ENCODE results near the gene CNIH3. TPM values are rescaled to one million over a fixed set of nuclear protein-coding genes. Genes with fewer than 3 reads are reported as not detected.

CNIH3 gene
- total and polyA plus RNA-seq, 2 of the 4 experiments (the other 2 are of a cell fraction): 2.0 to 2.9 TPM

- no peak overlapping the region for H3K9ac ChIP-seq (ENCODE audit: low read depth, low read length)
- H4K91ac ChIP-seq (ENCODE audit: insufficient read depth, low read depth, low read length): no peak overlapping the region
- WGBS, 2 experiments (ENCODE audit: extremely low coverage in 2 of 2, insufficient read length in 1 of 2): no CpG with 5 or more reads among the region's 1 CpG
- H3K56ac ChIP-seq (ENCODE audit: extremely low read depth, insufficient read depth, low read length): no peak overlapping the region
- DNase-seq (peak; percentile 91), ATAC-seq (ENCODE audit: low read depth) (peak; percentile 84)
- no peak overlapping the region for H2AK5ac ChIP-seq (ENCODE audit: low read depth, low read length)
- H2BK20ac ChIP-seq (ENCODE audit: low read depth, low read length): no peak overlapping the region; the same call in 1 of the 2 replicates
- no peak overlapping the region for H3K4ac ChIP-seq (ENCODE audit: low read depth, low read length)
- H3K4me1 ChIP-seq (ENCODE audit: control insufficient read depth, insufficient read depth, low read length): peaks cover 20% of the 10 kb centered on the region
- H3K27me3 ChIP-seq (ENCODE audit: control insufficient read depth, insufficient read depth, low read length): no peaks in the 10 kb centered on the region
- no peak overlapping the region for H2BK15ac ChIP-seq (ENCODE audit: low read depth, low read length)
- peaks cover 3% of the 10 kb centered on the region; the same call in 1 of the 2 replicates for H4K20me1 ChIP-seq (ENCODE audit: insufficient read depth, low read length)
- no peaks in the 10 kb centered on the region for H3K9me3 ChIP-seq (ENCODE audit: control insufficient read depth, insufficient read depth, low read length)
- dilution Hi-C loops (cut with HindIII; ENCODE audit: low sequenced_read_pairs, unreplicated experiment) (no loop called here), in situ Hi-C loops (cut with MboI; ENCODE audit: low sequenced_read_pairs) (no loop called here), intact Hi-C loops (cut with micrococcal nuclease) (no loop called here)
- ChIA-PET CTCF (interaction anchor here (1.7 kb wide), 1 partner anchor 26 kb away, joined by 4 read pairs; no protein-coding TSS in a partner anchor), POLR2A (ENCODE audit: unreplicated experiment) (no interaction called here)
- H3K14ac ChIP-seq (replicated peaks; ENCODE audit: low read depth, low read length): no peak overlapping the region; the same call in 1 of the 2 replicates
- no peak overlapping the region for H3K18ac ChIP-seq (ENCODE audit: low read depth, low read length)
- no peak overlapping the region for H2BK5ac ChIP-seq (ENCODE audit: low read depth, low read length, poor library complexity, severe bottlenecking)
- BruUV-seq (replicated peaks): no TSS peak
- no peak for TF ChIP-seq ELK1 (IDR thresholded peaks at IDR 0.05; ENCODE audit: borderline replicate concordance, low read depth, low read length)
- no peak for TF ChIP-seq MAZ (IDR thresholded peaks at IDR 0.05; ENCODE audit: borderline replicate concordance, low read depth, low read length)
- TF ChIP-seq RAD21 (IDR thresholded peaks at IDR 0.05; ENCODE audit: low read length): no peak
- 0 out of 2 replicates have a peak, but pooled peaks have one; percentile 17 for TF ChIP-seq MAFK (IDR thresholded peaks at IDR 0.05; ENCODE audit: low read depth, low read length)
- TF ChIP-seq CEBPB (IDR thresholded peaks at IDR 0.05; ENCODE audit: low read depth, low read length): no peak
- no peak for TF ChIP-seq CHD1 (IDR thresholded peaks at IDR 0.05; ENCODE audit: low read depth, low read length)
- no peak for TF ChIP-seq POLR2A (IDR thresholded peaks at IDR 0.05; ENCODE audit: low read depth, low read length)
- no peak for TF ChIP-seq RCOR1 (IDR thresholded peaks at IDR 0.05; ENCODE audit: insufficient replicate concordance, low read length)
- no peak for TF ChIP-seq CTCF (conservative IDR thresholded peaks at IDR 0.05; ENCODE audit: low read depth, low read length)
- TF ChIP-seq BHLHE40 (IDR thresholded peaks at IDR 0.05; ENCODE audit: low read depth, low read length): no peak
- no peak for TF ChIP-seq MXI1 (IDR thresholded peaks at IDR 0.05; ENCODE audit: borderline replicate concordance, low read depth, low read length)
- no peak for TF ChIP-seq USF2 (IDR thresholded peaks at IDR 0.05; ENCODE audit: low read depth, low read length)
- 0 out of 2 replicates have a peak, but pooled peaks have one; percentile 30 for TF ChIP-seq FOS (IDR thresholded peaks at IDR 0.05; ENCODE audit: low read depth, low read length)
- no peak for TF ChIP-seq NFE2L2 (IDR thresholded peaks at IDR 0.05; ENCODE audit: low read depth, low read length)
- no peak for TF ChIP-seq RFX5 (IDR thresholded peaks at IDR 0.05; ENCODE audit: low read depth, low read length)
- H2AK9ac ChIP-seq (replicated peaks; ENCODE audit: low read depth, low read length, poor library complexity): no peak overlapping the region
- H3K9me1 ChIP-seq (ENCODE audit: insufficient read depth, low read length): peaks cover 26% of the 10 kb centered on the region
- H3K27ac ChIP-seq (ENCODE audit: insufficient read depth, low read length): no peak overlapping the region
- H3K4me2 ChIP-seq (ENCODE audit: low read depth, low read length): no peak overlapping the region
- H2BK120ac ChIP-seq (ENCODE audit: low read depth, low read length): no peak overlapping the region
- H2AFZ ChIP-seq (replicated peaks; ENCODE audit: low read length, poor library complexity): no peak overlapping the region
- no peak overlapping the region for H3K4me3 ChIP-seq (ENCODE audit: insufficient read depth, low read depth, low read length)
- no peaks in the 10 kb centered on the region for H3K36me3 ChIP-seq (ENCODE audit: control insufficient read depth, insufficient read depth, low read length)
- H3K23ac ChIP-seq (ENCODE audit: low read depth, low read length): no peak overlapping the region
- peaks cover 0 to 37% of the 10 kb centered on the region in 2 experiments; a peak in 2 of 4 replicates for H3K79me1 ChIP-seq (ENCODE audit: low read depth in 1 of 2, low read length in 2 of 2)
- H4K5ac ChIP-seq (ENCODE audit: low read depth, low read length): no peak overlapping the region
- H4K8ac ChIP-seq (ENCODE audit: low read depth in 2 of 2, low read length in 2 of 2): no peak overlapping the region
Observed at GRCh38 chr1:224626042-224626441, 9.9 kb downstream of the CNIH3 start.

All from IMR-90 (cell line).